Measurements from ENCODE around the gene DLGAP1. TPM values are rescaled to one million over a fixed set of nuclear protein-coding genes. Genes with fewer than 3 reads are reported as not detected.

Gene DLGAP1
- total and polyA plus RNA-seq, 2 of the 13 experiments (the other 11 are each of a cell fraction or from before 2014, with no cell fraction given), result 0.01 TPM; not detected in 1

- ChIA-PET POLR2A (no interaction called here), CTCF (ENCODE audit: low intra/inter-chr PET ratio, low total read pairs) (no interaction called here)
- intact Hi-C loops (cut with micrococcal nuclease; ENCODE audit: unreplicated experiment), result loop anchor here (5.0 kb wide), 1 partner anchor 392 kb away; no protein-coding TSS in a partner anchor
- DNase-seq (ENCODE audit: low spot score), result no peak
- no TSS peak for BruUV-seq (replicated peaks)
- no peak for FAIRE-seq
- Histone ChIP-seq H3K27me3 (ENCODE audit: control insufficient read depth in 1 of 2, insufficient read depth in 2 of 2, low read length in 2 of 2) (no peaks in the 10 kb centered on the region; a peak in 1 of 5 replicates), H3K9ac (ENCODE audit: insufficient read depth, low read depth, low read length) (no peak overlapping the region), H3K79me2 (ENCODE audit: insufficient read depth, low read length) (no peaks in the 10 kb centered on the region), H3K36me3 (replicated peaks in 1 of 2; ENCODE audit: control insufficient read depth in 1 of 2, insufficient read depth in 2 of 2, low read length in 2 of 2) (no peaks in the 10 kb centered on the region), H3K9me3 (ENCODE audit: low read length) (no peaks in the 10 kb centered on the region), H2AFZ (ENCODE audit: low read length) (no peak overlapping the region), H3K27ac (ENCODE audit: extremely low read length, insufficient read depth, low read length) (no peak overlapping the region), H3K4me3 (replicated peaks in 1 of 3; ENCODE audit: insufficient read depth in 1 of 3, low read depth in 2 of 3, low read length in 3 of 3) (no peak overlapping the region), H3K4me1 (ENCODE audit: insufficient read depth, low read length) (peaks cover 25% of the 10 kb centered on the region), H3K4me2 (ENCODE audit: low read depth, low read length) (no peak overlapping the region), H4K20me1 (ENCODE audit: insufficient read depth, low read length) (no peaks in the 10 kb centered on the region)
- WGBS (ENCODE audit: low lambda C conversion rate), result 1% methylated on average over 3 of the region's 3 CpGs
- in situ Hi-C loops (cut with HindIII; ENCODE audit: extremely low pct_ligation_motif_present, low pct_unique_long_range_greater_than_20kb), result no loop called here
- no peak for ATAC-seq
- TF ChIP-seq ZNF646 (CRISPR knock-in tag; IDR thresholded peaks at IDR 0.05) (no peak), REL (CRISPR knock-in tag; conservative IDR thresholded peaks at IDR 0.05) (no peak), ONECUT2 (CRISPR knock-in tag; IDR thresholded peaks at IDR 0.05) (no peak), ATF7 (IDR thresholded peaks at IDR 0.05) (no peak), ATF7 (CRISPR knock-in tag; IDR thresholded peaks at IDR 0.05) (no peak), TBL1XR1 (IDR thresholded peaks at IDR 0.05; ENCODE audit: borderline replicate concordance, low read length, partially characterized antibody) (no peak), GATAD2A (CRISPR knock-in tag; IDR thresholded peaks at IDR 0.05) (no peak), ZNF282 (IDR thresholded peaks at IDR 0.05; ENCODE audit: partially characterized antibody) (no peak), RBFOX2 (IDR thresholded peaks at IDR 0.05; ENCODE audit: low read depth, low read length) (no peak), SMARCC2 (IDR thresholded peaks at IDR 0.05) (no peak), SSRP1 (CRISPR knock-in tag; IDR thresholded peaks at IDR 0.05) (no peak), ZNF839 (CRISPR knock-in tag; IDR thresholded peaks at IDR 0.05; ENCODE audit: borderline replicate concordance) (no peak), ZBTB10 (CRISPR knock-in tag; IDR thresholded peaks at IDR 0.05; ENCODE audit: borderline replicate concordance) (no peak), ZNF790 (CRISPR knock-in tag; IDR thresholded peaks at IDR 0.05; ENCODE audit: borderline replicate concordance) (no peak), CSRNP1 (CRISPR knock-in tag; IDR thresholded peaks at IDR 0.05) (no peak), ZSCAN9 (CRISPR knock-in tag; IDR thresholded peaks at IDR 0.05; ENCODE audit: borderline replicate concordance) (no peak), ZNF34 (CRISPR knock-in tag; IDR thresholded peaks at IDR 0.05; ENCODE audit: borderline replicate concordance) (no peak)
Measured at GRCh38 chr18:3689091-3689490, 766.0 kb downstream of the DLGAP1 start.

Measured in HepG2 (cell line).